ENCODE data around the gene MYO9B.
A peak's percentile ranks its signal among the peaks of the same experiment; 100 is the strongest.

MYO9B gene

GRCh38 chr19:17027535-17027975, 48.0 kb upstream of the MYO9B start:
- H3K9ac ChIP-seq (ENCODE audit: low read length): no peak overlapping the region
- TF ChIP-seq EZH2phosphoT487 (IDR thresholded peaks at IDR 0.05; ENCODE audit: low read depth): no peak
- TF ChIP-seq CTCF (IDR thresholded peaks at IDR 0.05; ENCODE audit: low read depth, low read length): no peak
- no peaks in the 10 kb centered on the region for H3K36me3 ChIP-seq (replicated peaks; ENCODE audit: low read depth, low read length)
- no peak overlapping the region for H3K4me3 ChIP-seq (ENCODE audit: low read length)
- no peak overlapping the region for H3K27ac ChIP-seq (ENCODE audit: low read length)
- H2AFZ ChIP-seq (ENCODE audit: low read depth, low read length): no peak overlapping the region
- no peaks in the 10 kb centered on the region for H3K9me3 ChIP-seq (ENCODE audit: insufficient read depth, low read length)
- no peaks in the 10 kb centered on the region for H3K79me2 ChIP-seq (ENCODE audit: low read length)
- H4K20me1 ChIP-seq (ENCODE audit: insufficient read depth, low read length): no peaks in the 10 kb centered on the region
- peaks cover 7% of the 10 kb centered on the region; the same call in 1 of the 2 replicates for H3K27me3 ChIP-seq (ENCODE audit: low read depth, low read length)
- H3K4me1 ChIP-seq (ENCODE audit: low read length): no peaks in the 10 kb centered on the region
- H3K4me2 ChIP-seq (ENCODE audit: low read length): no peak overlapping the region

- H3K27ac ChIP-seq (ENCODE audit: low read length): no peak overlapping the region
- no peaks in the 10 kb centered on the region for H3K4me1 ChIP-seq (ENCODE audit: low read length)
- no peak overlapping the region for H3K4me3 ChIP-seq (ENCODE audit: low read length)
- H4K20me1 ChIP-seq (ENCODE audit: insufficient read depth, low read length): no peaks in the 10 kb centered on the region
- TF ChIP-seq EZH2phosphoT487 (IDR thresholded peaks at IDR 0.05; ENCODE audit: low read depth) (no peak), CTCF (IDR thresholded peaks at IDR 0.05; ENCODE audit: low read depth, low read length) (no peak)
- H3K79me2 ChIP-seq (ENCODE audit: low read length): no peaks in the 10 kb centered on the region
- no peaks in the 10 kb centered on the region for H3K9me3 ChIP-seq (ENCODE audit: insufficient read depth, low read length)
- H3K36me3 ChIP-seq (replicated peaks; ENCODE audit: low read depth, low read length): no peaks in the 10 kb centered on the region
- H3K4me2 ChIP-seq (ENCODE audit: low read length): no peak overlapping the region
- H2AFZ ChIP-seq (ENCODE audit: low read depth, low read length): no peak overlapping the region
- H3K27me3 ChIP-seq (ENCODE audit: low read depth, low read length): peaks cover 7% of the 10 kb centered on the region; the same call in 1 of the 2 replicates
- H3K9ac ChIP-seq (ENCODE audit: low read length): no peak overlapping the region
These were observed 43.8 kb upstream of the MYO9B start for GRCh38 chr19:17031741-17032140.

- H4K20me1 ChIP-seq (ENCODE audit: insufficient read depth, low read length): no peaks in the 10 kb centered on the region
- H3K36me3 ChIP-seq (replicated peaks; ENCODE audit: low read depth, low read length): no peaks in the 10 kb centered on the region
- TF ChIP-seq EZH2phosphoT487 (IDR thresholded peaks at IDR 0.05; ENCODE audit: low read depth) (no peak), CTCF (IDR thresholded peaks at IDR 0.05; ENCODE audit: low read depth, low read length) (no peak)
- H3K4me2 ChIP-seq (ENCODE audit: low read length): peak overlapping the region; percentile 34; the same call in 1 of the 2 replicates
- H3K27ac ChIP-seq (ENCODE audit: low read length): no peak overlapping the region
- peaks cover 7% of the 10 kb centered on the region; the same call in 1 of the 2 replicates for H3K27me3 ChIP-seq (ENCODE audit: low read depth, low read length)
- H3K79me2 ChIP-seq (ENCODE audit: low read length): no peaks in the 10 kb centered on the region
- no peak overlapping the region for H3K9ac ChIP-seq (ENCODE audit: low read length)
- H3K4me1 ChIP-seq (ENCODE audit: low read length): no peaks in the 10 kb centered on the region
- no peak overlapping the region for H3K4me3 ChIP-seq (ENCODE audit: low read length)
- H3K9me3 ChIP-seq (ENCODE audit: insufficient read depth, low read length): no peaks in the 10 kb centered on the region
- peak overlapping the region; percentile 68 for H2AFZ ChIP-seq (ENCODE audit: low read depth, low read length)
These were observed 39.6 kb upstream of the MYO9B start for GRCh38 chr19:17035842-17036424.

GRCh38 chr19:17036640-17037039, 38.9 kb upstream of the MYO9B start:
- Histone ChIP-seq H2AFZ (ENCODE audit: low read depth, low read length) (no peak overlapping the region), H3K79me2 (ENCODE audit: low read length) (no peaks in the 10 kb centered on the region), H3K9me3 (ENCODE audit: insufficient read depth, low read length) (no peaks in the 10 kb centered on the region), H3K27me3 (ENCODE audit: low read depth, low read length) (peaks cover 7% of the 10 kb centered on the region; the same call in 1 of the 2 replicates), H3K27ac (ENCODE audit: low read length) (no peak overlapping the region), H3K9ac (ENCODE audit: low read length) (no peak overlapping the region), H3K4me3 (ENCODE audit: low read length) (no peak overlapping the region), H3K36me3 (replicated peaks; ENCODE audit: low read depth, low read length) (no peaks in the 10 kb centered on the region), H4K20me1 (ENCODE audit: insufficient read depth, low read length) (no peaks in the 10 kb centered on the region), H3K4me2 (ENCODE audit: low read length) (peak overlapping the region; percentile 34; the same call in 1 of the 2 replicates), H3K4me1 (ENCODE audit: low read length) (no peaks in the 10 kb centered on the region)
- no peak for TF ChIP-seq CTCF (IDR thresholded peaks at IDR 0.05; ENCODE audit: low read depth, low read length)
- no peak for TF ChIP-seq EZH2phosphoT487 (IDR thresholded peaks at IDR 0.05; ENCODE audit: low read depth)

Data from OCI-LY3 (cell line).